Skeletal muscle cell (primary cell): Measurements from ENCODE around the gene DDX39B.
"Not testable (repeated sequence)": the region's sequence is repeated elsewhere in the genome, so short reads cannot be mapped to it uniquely, and the experiment has no call there.

Experiments used
- DNase-seq: peaks from one replicate; pipeline ENCODE4 v3.0.0-alpha.2; 2010; ENCODE audit warnings: low read depth
- H3K4me3 ChIP-seq: 2 replicates; pipeline ENCODE4 v1.5.1; 2011; ENCODE audit warnings: low read depth, mild to moderate bottlenecking, control low read depth, low read length, moderate library complexity

DDX39B gene

GRCh38 chr6:31532644-31533454 lies 9.0 kb downstream of the DDX39B start:
- H3K4me3 ChIP-seq = no peak overlapping the region

GRCh38 chr6:31531771-31532643 lies 9.8 kb downstream of the DDX39B start:
- DNase-seq = no peak
- H3K4me3 ChIP-seq = no peak overlapping the region

More at GRCh38 chr6:31532644-31533454, 9.0 kb downstream of the DDX39B start:
- no peak for DNase-seq

- DNase-seq = no peak
- H3K4me3 ChIP-seq = no peak overlapping the region
These were observed 10.6 kb downstream of the DDX39B start for GRCh38 chr6:31531162-31531561.

- H3K4me3 ChIP-seq = no peak overlapping the region
- DNase-seq = no peak
These were observed 11.1 kb downstream of the DDX39B start for GRCh38 chr6:31530659-31531058.

GRCh38 chr6:31529329-31530150 lies 12.3 kb downstream of the DDX39B start:
- H3K4me3 ChIP-seq = no peak overlapping the region
- DNase-seq = no peak

- DNase-seq = no peak
- no peak within 1 kb of the TSS for H3K4me3 ChIP-seq
These were observed 12.9 kb downstream of the DDX39B start, which contains the start of gene MCCD1 for GRCh38 chr6:31528821-31529328. MCCD1 (plus strand) TSS chr6:31528962; CDS start chr6:31529015, 53 bp downstream.

- no peak overlapping the region for H3K4me3 ChIP-seq
- no peak for DNase-seq
These were observed 13.5 kb downstream of the DDX39B start for GRCh38 chr6:31528307-31528777.

GRCh38 chr6:31525932-31526591 lies 15.7 kb downstream of the DDX39B start:
- DNase-seq = no peak
- no peak overlapping the region for H3K4me3 ChIP-seq

GRCh38 chr6:31525553-31525931 lies 16.3 kb downstream of the DDX39B start:
- no peak for DNase-seq
- no peak overlapping the region for H3K4me3 ChIP-seq

- no peak overlapping the region for H3K4me3 ChIP-seq
- DNase-seq = no peak
These were observed 20.0 kb downstream of the DDX39B start for GRCh38 chr6:31521835-31522234.

- H3K4me3 ChIP-seq = no peak overlapping the region
- no peak for DNase-seq
These were observed 28.2 kb downstream of the DDX39B start for GRCh38 chr6:31513456-31514165.

- no peak overlapping the region for H3K4me3 ChIP-seq
- no peak for DNase-seq
These were observed 31.8 kb downstream of the DDX39B start for GRCh38 chr6:31510007-31510406.

- H3K4me3 ChIP-seq, DNase-seq: not testable (repeated sequence)
These were observed 32.8 kb downstream of the DDX39B start for GRCh38 chr6:31509036-31509435.

- H3K4me3 ChIP-seq = no peak overlapping the region
- DNase-seq = no peak
These were observed 39.2 kb downstream of the DDX39B start for GRCh38 chr6:31502586-31502985.

GRCh38 chr6:31499648-31500047 lies 42.2 kb downstream of the DDX39B start:
- not testable (repeated sequence) for DNase-seq

GRCh38 chr6:31498748-31499147 lies 43.1 kb downstream of the DDX39B start:
- peak overlapping the region; percentile 68 for H3K4me3 ChIP-seq
- DNase-seq = no peak

More at GRCh38 chr6:31499648-31500047, 42.2 kb downstream of the DDX39B start:
- H3K4me3 ChIP-seq = not testable (repeated sequence)

GRCh38 chr6:31497531-31498476 lies 44.0 kb downstream of the DDX39B start, which contains the start of gene MICB:
MICB (plus strand) TSS chr6:31498145; CDS start chr6:31498194, 49 bp downstream.
- DNase-seq = peak; percentile 48
- H3K4me3 ChIP-seq = peak within 1 kb of the TSS; percentile 68
